ENCODE measurements around the gene APOBEC4. TPM values are rescaled to one million over a fixed set of nuclear protein-coding genes. Genes with fewer than 3 reads are reported as not detected.

Gene APOBEC4
- total and polyA plus RNA-seq, 9 of the 15 experiments (the other 6 are each of a cell fraction or from before 2014, with no cell fraction given), result not detected

- peak; percentile 62 to 77 (median 68); a peak in 5 of 6 replicates for TF ChIP-seq CTCF (IDR thresholded peaks at IDR 0.05 in 2 of 3, conservative IDR thresholded peaks at IDR 0.05 in 1 of 3; ENCODE audit: insufficient read depth in 2 of 3, low read depth in 1 of 3, low read length in 3 of 3)
- no peak for TF ChIP-seq PATZ1 (CRISPR knock-in tag; IDR thresholded peaks at IDR 0.05; ENCODE audit: borderline replicate concordance)
- 0 out of 2 replicates have a peak, but pooled peaks have one; percentile 58 for TF ChIP-seq ZNF766 (CRISPR knock-in tag; conservative IDR thresholded peaks at IDR 0.05)
- TF ChIP-seq DPF2 (IDR thresholded peaks at IDR 0.05), result peak; percentile 56
- TF ChIP-seq ZNF589 (CRISPR knock-in tag; IDR thresholded peaks at IDR 0.05; ENCODE audit: low read depth), result peak; percentile 51; the same call in 1 of the 2 replicates
- TF ChIP-seq RBM25 (IDR thresholded peaks at IDR 0.05; ENCODE audit: low read depth, low read length, severe bottlenecking), result peak; percentile 13
- TF ChIP-seq ZNF12 (CRISPR knock-in tag; IDR thresholded peaks at IDR 0.05), result no peak
- 0 out of 2 replicates have a peak, but pooled peaks have one; percentile 73 for TF ChIP-seq MTA1 (IDR thresholded peaks at IDR 0.05; ENCODE audit: borderline replicate concordance)
- no peak for TF ChIP-seq ARHGAP35 (IDR thresholded peaks at IDR 0.05; ENCODE audit: partially characterized antibody)
- TF ChIP-seq SMARCA4 (IDR thresholded peaks at IDR 0.05), result peak; percentile 45; the same call in 1 of the 2 replicates
- TF ChIP-seq BACH1 (tag; IDR thresholded peaks at IDR 0.05), result peak; percentile 55; the same call in 1 of the 2 replicates
- peak; percentile 28 for TF ChIP-seq MAFK (IDR thresholded peaks at IDR 0.05; ENCODE audit: low read length)
- TF ChIP-seq SETDB1 (IDR thresholded peaks at IDR 0.05; ENCODE audit: low read length), result no peak
Measured at GRCh38 chr1:183633676-183634343, 19.3 kb downstream of the APOBEC4 start (continued).
